Mesenchymal stem cell (in vitro differentiated cells and primary cell): ENCODE data around the gene IL11.

Source experiments
- DNase-seq: peaks from one replicate; pipeline ENCODE4 v3.0.0-alpha.2; 2013
- H2AFZ ChIP-seq: one replicate; pipeline ENCODE4 v1.6.1; 2013; ENCODE audit warnings: low read depth, mild to moderate bottlenecking, control low read depth, inconsistent platforms, low read length, moderate library complexity
- H2AK5ac ChIP-seq: 2 replicates; pipeline ENCODE4 v1.6.1; 2013; ENCODE audit warnings: low read length, moderate library complexity, mild to moderate bottlenecking, inconsistent platforms; ENCODE audit not compliant: severe bottlenecking
- H2BK120ac ChIP-seq: one replicate; pipeline ENCODE4 v1.6.1; 2013; ENCODE audit warnings: low read depth, mild to moderate bottlenecking, inconsistent platforms, low read length, moderate library complexity
- H2BK12ac ChIP-seq, 2 experiments: one replicate each; pipeline ENCODE4 v1.6.1; 2013; ENCODE audit warnings: inconsistent platforms in 2 of 2, low read length in 2 of 2, mild to moderate bottlenecking in 2 of 2, moderate library complexity in 2 of 2, control low read depth in 1 of 2
- H2BK15ac ChIP-seq: one replicate; pipeline ENCODE4 v1.6.1; 2013; ENCODE audit warnings: mild to moderate bottlenecking, low read depth, inconsistent platforms; ENCODE audit not compliant: poor library complexity, severe bottlenecking
- H2BK5ac ChIP-seq: 2 replicates; pipeline ENCODE4 v1.6.1; 2013; ENCODE audit warnings: low read depth, mild to moderate bottlenecking, low read length, control low read depth, inconsistent platforms; ENCODE audit not compliant: poor library complexity, severe bottlenecking
- H3K14ac ChIP-seq, 2 experiments: one replicate each; pipeline ENCODE4 v1.6.1; 2013; ENCODE audit warnings: inconsistent platforms in 2 of 2, low read length in 2 of 2, control low read depth in 1 of 2, mild to moderate bottlenecking in 1 of 2, moderate library complexity in 1 of 2
- H3K18ac ChIP-seq, 2 experiments: one replicate each; pipeline ENCODE4 v1.6.1; 2013; ENCODE audit warnings: inconsistent platforms in 2 of 2, low read length in 2 of 2, control low read depth in 1 of 2, low read depth in 1 of 2, mild to moderate bottlenecking in 1 of 2
- H3K23ac ChIP-seq, 2 experiments: one replicate each; pipeline ENCODE4 v1.6.1; 2013; ENCODE audit warnings: inconsistent platforms in 2 of 2, low read length in 2 of 2, mild to moderate bottlenecking in 2 of 2, moderate library complexity in 2 of 2, control low read depth in 1 of 2
- H3K27ac ChIP-seq: 2 replicates; pipeline ENCODE4 v1.5.1; 2013; ENCODE audit warnings: mild to moderate bottlenecking, moderate library complexity, low read length, control low read depth, inconsistent platforms; ENCODE audit not compliant: poor library complexity, severe bottlenecking
- H3K27me3 ChIP-seq, 2 experiments: 2 replicates each; pipeline versions ENCODE4 v1.6.1 to v1.7.0; 2013; ENCODE audit warnings: low read length in 2 of 2, mild to moderate bottlenecking in 2 of 2, moderate library complexity in 2 of 2, control low read depth in 1 of 2, inconsistent platforms in 1 of 2; ENCODE audit not compliant: control insufficient read depth in 1 of 2, insufficient read depth in 1 of 2
- H3K36me3 ChIP-seq, 2 experiments: 2 replicates each; pipeline versions ENCODE4 v1.6.1 to v1.7.0; 2013; ENCODE audit warnings: low read length in 2 of 2, control low read depth in 1 of 2, inconsistent platforms in 1 of 2, low read depth in 1 of 2, mild to moderate bottlenecking in 1 of 2; ENCODE audit not compliant: insufficient read depth in 2 of 2, control insufficient read depth in 1 of 2
- H3K4ac ChIP-seq, 2 experiments: one replicate each; pipeline ENCODE4 v1.6.1; 2013; ENCODE audit warnings: inconsistent platforms in 2 of 2, low read length in 2 of 2, mild to moderate bottlenecking in 2 of 2, moderate library complexity in 2 of 2, control low read depth in 1 of 2, low read depth in 1 of 2
- H3K4me1 ChIP-seq: 2 replicates; pipeline ENCODE4 v1.6.1; 2013; ENCODE audit warnings: low read depth, low read length, control low read depth; ENCODE audit not compliant: control insufficient read depth, insufficient read depth
- H3K4me2 ChIP-seq: 2 replicates; pipeline ENCODE4 v1.6.1; 2013; ENCODE audit warnings: low read length, mild to moderate bottlenecking, inconsistent platforms; ENCODE audit not compliant: poor library complexity, severe bottlenecking
- H3K4me3 ChIP-seq, 2 experiments: 2 replicates each; pipeline versions ENCODE4 v1.5.1 to v1.7.0; 2013; ENCODE audit warnings: low read length in 2 of 2, mild to moderate bottlenecking in 2 of 2, control low read depth in 1 of 2, low read depth in 1 of 2; ENCODE audit not compliant: insufficient read depth in 1 of 2
- H3K79me1 ChIP-seq: replicated peaks from 2 replicates; pipeline ENCODE4 v1.6.1; 2013; ENCODE audit warnings: mild to moderate bottlenecking, control low read depth, low read length, inconsistent platforms; ENCODE audit not compliant: poor library complexity, severe bottlenecking
- H3K9ac ChIP-seq: 2 replicates; pipeline ENCODE4 v1.7.0; 2013; ENCODE audit warnings: mild to moderate bottlenecking, low read length, moderate library complexity
- H3K9me3 ChIP-seq: 2 replicates; pipeline ENCODE4 v1.7.0; 2013; ENCODE audit warnings: mild to moderate bottlenecking, low read length; ENCODE audit not compliant: control insufficient read depth
- H4K8ac ChIP-seq: one replicate; pipeline ENCODE4 v1.6.1; 2013; ENCODE audit warnings: inconsistent platforms, mild to moderate bottlenecking, low read length, moderate library complexity
- H4K91ac ChIP-seq: one replicate; pipeline ENCODE4 v1.6.1; 2013; ENCODE audit warnings: mild to moderate bottlenecking, low read length, inconsistent platforms
- WGBS: methylation state at CpG from one replicate; pipeline ENCODE4 v1.1.7; 2013; ENCODE audit warnings: mixed read lengths; 5-methylcytosine and 5-hydroxymethylcytosine counted together

Gene IL11

GRCh38 chr19:55347442-55348009 is 22.7 kb downstream of the IL11 start:
- Histone ChIP-seq H3K4me2 (no peak overlapping the region), H2AK5ac (no peak overlapping the region), H3K18ac (no peak overlapping the region), H3K27ac (no peak overlapping the region), H2BK120ac (no peak overlapping the region), H4K8ac (no peak overlapping the region), H3K23ac (no peak overlapping the region), H3K9me3 (no peaks in the 10 kb centered on the region), H3K36me3 (peaks cover 14 to 55% of the 10 kb centered on the region in 2 experiments), H3K9ac (no peak overlapping the region), H4K91ac (peak overlapping the region; percentile 27), H3K79me1 (no peaks in the 10 kb centered on the region), H3K4ac (no peak overlapping the region), H2BK12ac (no peak overlapping the region), H3K4me3 (no peak overlapping the region), H2BK5ac (no peak overlapping the region), H2AFZ (no peak overlapping the region), H3K14ac (no peak overlapping the region), H2BK15ac (no peak overlapping the region), H3K27me3 (peaks cover 13 to 23% of the 10 kb centered on the region in 2 experiments), H3K4me1 (peaks cover 30% of the 10 kb centered on the region)
- no peak for DNase-seq
- WGBS, result 89% methylated on average over 7 of the region's 10 CpGs

DNA sequence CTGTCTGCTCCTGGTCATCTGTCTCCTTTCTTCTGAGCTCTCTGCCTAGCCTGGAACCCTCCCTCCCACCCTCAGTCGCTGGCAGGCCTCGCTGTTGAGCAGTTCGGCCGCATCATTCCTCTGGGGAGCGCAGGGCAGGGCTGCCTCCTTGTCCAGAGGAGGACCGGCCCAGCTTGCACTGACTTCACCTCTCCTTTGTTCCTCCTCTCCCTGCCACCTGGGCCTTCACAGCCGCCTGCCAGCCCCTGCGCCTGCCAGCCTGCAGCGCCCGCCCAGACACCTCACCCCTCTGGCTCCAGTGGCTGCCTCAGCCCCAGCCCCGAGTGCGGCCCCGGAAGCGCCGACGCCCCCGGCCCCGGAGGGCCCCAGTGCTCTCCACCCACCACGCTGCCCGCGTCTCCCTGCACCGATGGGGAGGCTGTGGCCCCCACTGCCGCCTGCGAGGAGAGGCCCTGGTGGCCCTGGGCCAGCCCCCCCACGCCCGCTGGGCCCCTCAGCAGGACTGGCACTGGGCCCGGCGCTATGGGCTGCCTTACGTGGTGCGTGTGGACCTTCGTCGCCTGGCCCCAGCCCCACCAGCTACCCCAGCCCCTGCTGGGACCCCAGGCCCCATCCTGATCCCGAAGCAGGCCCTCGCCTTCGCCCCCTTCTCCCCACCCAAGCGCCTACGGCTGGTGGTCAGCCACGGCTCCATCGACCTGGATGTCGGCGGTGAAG is 23.4 kb downstream of the IL11 start:
- Histone ChIP-seq H3K18ac (no peak overlapping the region), H3K36me3 (peaks cover 16 to 61% of the 10 kb centered on the region in 2 experiments), H3K23ac (no peak overlapping the region), H3K9me3 (no peaks in the 10 kb centered on the region), H3K27ac (no peak overlapping the region), H3K14ac (no peak overlapping the region), H3K4ac (no peak overlapping the region), H3K4me3 (no peak overlapping the region), H2AFZ (no peak overlapping the region), H3K4me1 (peaks cover 35% of the 10 kb centered on the region), H3K9ac (peak overlapping the region; percentile 38), H3K79me1 (peaks cover 1% of the 10 kb centered on the region), H4K8ac (no peak overlapping the region), H2BK120ac (no peak overlapping the region), H2BK12ac (no peak overlapping the region), H2BK5ac (no peak overlapping the region), H2BK15ac (no peak overlapping the region), H3K27me3 (peaks cover 7 to 17% of the 10 kb centered on the region in 2 experiments), H4K91ac (no peak overlapping the region), H3K4me2 (no peak overlapping the region), H2AK5ac (no peak overlapping the region)
- no peak for DNase-seq
- 96% methylated on average over 39 of the region's 41 CpGs for WGBS

DNA sequence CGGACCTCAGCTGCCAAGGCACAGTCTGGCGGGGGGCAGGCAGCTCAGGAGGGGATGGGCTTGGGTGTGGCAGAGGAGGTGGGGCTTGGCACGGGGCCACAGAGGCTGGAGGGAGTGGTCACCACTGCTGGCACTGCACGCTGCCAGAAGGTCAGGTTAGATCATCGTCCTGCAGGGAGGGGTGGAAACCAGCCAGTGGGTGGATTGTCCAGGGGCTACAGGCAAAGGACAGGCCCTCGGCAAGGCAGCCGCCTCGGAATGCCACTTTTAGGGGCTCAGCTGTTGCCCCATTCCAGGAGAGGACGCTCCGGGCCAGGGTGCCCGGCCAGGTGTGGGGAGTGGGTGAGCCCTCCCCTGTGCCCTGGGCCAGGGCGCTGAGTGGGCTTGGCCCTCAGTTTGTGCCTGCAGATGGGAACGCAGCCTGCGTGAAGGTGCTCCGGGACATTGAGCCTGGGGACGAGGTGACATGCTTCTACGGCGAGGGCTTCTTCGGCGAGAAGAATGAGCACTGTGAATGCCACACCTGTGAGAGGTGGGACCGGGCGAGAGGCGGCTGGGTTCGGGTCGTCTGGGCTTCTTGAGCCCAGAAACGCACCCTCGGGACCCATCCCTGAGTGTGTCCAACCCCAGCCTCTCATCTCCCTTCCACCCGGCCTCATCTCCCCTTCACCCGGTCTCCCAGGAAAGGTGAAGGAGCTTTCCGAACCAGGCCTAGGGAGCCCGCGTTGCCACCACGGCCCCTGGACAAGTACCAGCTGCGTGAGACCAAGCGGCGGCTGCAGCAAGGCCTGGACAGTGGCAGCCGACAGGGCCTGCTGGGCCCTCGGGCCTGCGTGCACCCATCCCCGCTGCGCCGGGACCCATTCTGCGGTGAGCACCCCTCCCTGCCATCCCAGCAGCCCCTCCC is 24.2 kb downstream of the IL11 start:
- DNase-seq, result no peak
- Histone ChIP-seq H3K4ac (no peak overlapping the region), H3K4me1 (peaks cover 39% of the 10 kb centered on the region), H3K79me1 (peaks cover 7% of the 10 kb centered on the region), H2AK5ac (no peak overlapping the region), H4K8ac (peak overlapping the region; percentile 15), H3K14ac (no peak overlapping the region), H3K36me3 (peaks cover 16 to 66% of the 10 kb centered on the region in 2 experiments), H3K4me3 (peak overlapping the region in 1 of 2 experiments; percentile 51), H3K9ac (peak overlapping the region; percentile 38), H2BK5ac (no peak overlapping the region), H4K91ac (peak overlapping the region; percentile 40), H3K18ac (no peak overlapping the region), H3K23ac (no peak overlapping the region), H2AFZ (no peak overlapping the region), H2BK12ac (no peak overlapping the region), H3K27me3 (peaks cover 0 to 9% of the 10 kb centered on the region in 2 experiments), H3K27ac (no peak overlapping the region), H2BK15ac (no peak overlapping the region), H3K4me2 (no peak overlapping the region), H3K9me3 (no peaks in the 10 kb centered on the region), H2BK120ac (no peak overlapping the region)
- WGBS, result 94% methylated on average over 43 of the region's 43 CpGs
